ENCODE results near the gene ZC3H18.

ZC3H18 gene

GRCh38 chr16:88639231-88640038 is 69.2 kb downstream of the ZC3H18 start:
- DNase-seq = no peak
- H3K27me3 ChIP-seq (replicated peaks; ENCODE audit: control insufficient read depth, insufficient read depth, low read length, poor library complexity, severe bottlenecking) = no peaks in the 10 kb centered on the region
- no peak overlapping the region for H3K27ac ChIP-seq (ENCODE audit: insufficient read depth, low read length, poor library complexity, severe bottlenecking)
- H3K4me3 ChIP-seq (ENCODE audit: insufficient read depth, low read depth, low read length, poor library complexity, severe bottlenecking) = no peak overlapping the region
- H3K4me1 ChIP-seq (ENCODE audit: control insufficient read depth, insufficient read depth, low read length, poor library complexity, severe bottlenecking) = peaks cover 27% of the 10 kb centered on the region
- H3K9me3 ChIP-seq (ENCODE audit: control insufficient read depth, low read length) = no peaks in the 10 kb centered on the region
- peaks cover 7% of the 10 kb centered on the region for H3K36me3 ChIP-seq (ENCODE audit: control insufficient read depth, insufficient read depth, low read length)

GRCh38 chr16:88640039-88640495 is 69.9 kb downstream of the ZC3H18 start:
- Histone ChIP-seq H3K36me3 (ENCODE audit: control insufficient read depth, insufficient read depth, low read length) (peaks cover 10% of the 10 kb centered on the region), H3K4me3 (ENCODE audit: insufficient read depth, low read depth, low read length, poor library complexity, severe bottlenecking) (no peak overlapping the region), H3K27ac (ENCODE audit: insufficient read depth, low read length, poor library complexity, severe bottlenecking) (no peak overlapping the region), H3K4me1 (ENCODE audit: control insufficient read depth, insufficient read depth, low read length, poor library complexity, severe bottlenecking) (peaks cover 22% of the 10 kb centered on the region), H3K27me3 (replicated peaks; ENCODE audit: control insufficient read depth, insufficient read depth, low read length, poor library complexity, severe bottlenecking) (no peaks in the 10 kb centered on the region), H3K9me3 (ENCODE audit: control insufficient read depth, low read length) (no peaks in the 10 kb centered on the region)
- DNase-seq = no peak

GRCh38 chr16:88640498-88641247 is 70.5 kb downstream of the ZC3H18 start:
- no peaks in the 10 kb centered on the region for H3K27me3 ChIP-seq (replicated peaks; ENCODE audit: control insufficient read depth, insufficient read depth, low read length, poor library complexity, severe bottlenecking)

GRCh38 chr16:88642881-88643643 is 72.9 kb downstream of the ZC3H18 start:
- H3K27ac ChIP-seq (ENCODE audit: insufficient read depth, low read length, poor library complexity, severe bottlenecking) = no peak overlapping the region
- no peak for DNase-seq
- H3K9me3 ChIP-seq (ENCODE audit: control insufficient read depth, low read length) = no peaks in the 10 kb centered on the region
- peaks cover 18% of the 10 kb centered on the region for H3K4me1 ChIP-seq (ENCODE audit: control insufficient read depth, insufficient read depth, low read length, poor library complexity, severe bottlenecking)
- H3K27me3 ChIP-seq (replicated peaks; ENCODE audit: control insufficient read depth, insufficient read depth, low read length, poor library complexity, severe bottlenecking) = no peaks in the 10 kb centered on the region
- H3K4me3 ChIP-seq (ENCODE audit: insufficient read depth, low read depth, low read length, poor library complexity, severe bottlenecking) = no peak overlapping the region
- peaks cover 12% of the 10 kb centered on the region for H3K36me3 ChIP-seq (ENCODE audit: control insufficient read depth, insufficient read depth, low read length)

More at GRCh38 chr16:88640498-88641247, 70.5 kb downstream of the ZC3H18 start:
- Histone ChIP-seq H3K36me3 (ENCODE audit: control insufficient read depth, insufficient read depth, low read length) (peaks cover 12% of the 10 kb centered on the region), H3K4me3 (ENCODE audit: insufficient read depth, low read depth, low read length, poor library complexity, severe bottlenecking) (no peak overlapping the region), H3K27ac (ENCODE audit: insufficient read depth, low read length, poor library complexity, severe bottlenecking) (no peak overlapping the region), H3K9me3 (ENCODE audit: control insufficient read depth, low read length) (no peaks in the 10 kb centered on the region), H3K4me1 (ENCODE audit: control insufficient read depth, insufficient read depth, low read length, poor library complexity, severe bottlenecking) (peaks cover 19% of the 10 kb centered on the region)
- no peak for DNase-seq

- H3K4me3 ChIP-seq (ENCODE audit: insufficient read depth, low read depth, low read length, poor library complexity, severe bottlenecking) = no peak overlapping the region
- no peaks in the 10 kb centered on the region for H3K9me3 ChIP-seq (ENCODE audit: control insufficient read depth, low read length)
- no peak for DNase-seq
- peaks cover 13% of the 10 kb centered on the region for H3K4me1 ChIP-seq (ENCODE audit: control insufficient read depth, insufficient read depth, low read length, poor library complexity, severe bottlenecking)
- peaks cover 12% of the 10 kb centered on the region for H3K36me3 ChIP-seq (ENCODE audit: control insufficient read depth, insufficient read depth, low read length)
- H3K27ac ChIP-seq (ENCODE audit: insufficient read depth, low read length, poor library complexity, severe bottlenecking) = no peak overlapping the region
- H3K27me3 ChIP-seq (replicated peaks; ENCODE audit: control insufficient read depth, insufficient read depth, low read length, poor library complexity, severe bottlenecking) = no peaks in the 10 kb centered on the region
These were observed 73.4 kb downstream of the ZC3H18 start for GRCh38 chr16:88643644-88643932.

- H3K4me1 ChIP-seq (ENCODE audit: control insufficient read depth, insufficient read depth, low read length, poor library complexity, severe bottlenecking) = peaks cover 12% of the 10 kb centered on the region
- DNase-seq = no peak
- no peak overlapping the region for H3K4me3 ChIP-seq (ENCODE audit: insufficient read depth, low read depth, low read length, poor library complexity, severe bottlenecking)
- no peaks in the 10 kb centered on the region for H3K9me3 ChIP-seq (ENCODE audit: control insufficient read depth, low read length)
- no peak overlapping the region for H3K27ac ChIP-seq (ENCODE audit: insufficient read depth, low read length, poor library complexity, severe bottlenecking)
- no peaks in the 10 kb centered on the region for H3K27me3 ChIP-seq (replicated peaks; ENCODE audit: control insufficient read depth, insufficient read depth, low read length, poor library complexity, severe bottlenecking)
- H3K36me3 ChIP-seq (ENCODE audit: control insufficient read depth, insufficient read depth, low read length) = peaks cover 23% of the 10 kb centered on the region
These were observed 75.3 kb downstream of the ZC3H18 start for GRCh38 chr16:88645455-88645854.

- Histone ChIP-seq H3K27me3 (replicated peaks; ENCODE audit: control insufficient read depth, insufficient read depth, low read length, poor library complexity, severe bottlenecking) (no peaks in the 10 kb centered on the region), H3K27ac (ENCODE audit: insufficient read depth, low read length, poor library complexity, severe bottlenecking) (no peak overlapping the region), H3K4me1 (ENCODE audit: control insufficient read depth, insufficient read depth, low read length, poor library complexity, severe bottlenecking) (peaks cover 12% of the 10 kb centered on the region), H3K4me3 (ENCODE audit: insufficient read depth, low read depth, low read length, poor library complexity, severe bottlenecking) (no peak overlapping the region), H3K36me3 (ENCODE audit: control insufficient read depth, insufficient read depth, low read length) (peaks cover 23% of the 10 kb centered on the region), H3K9me3 (ENCODE audit: control insufficient read depth, low read length) (no peaks in the 10 kb centered on the region)
- no peak for DNase-seq
These were observed 75.7 kb downstream of the ZC3H18 start for GRCh38 chr16:88645941-88646340.

GRCh38 chr16:88646345-88647034 is 76.3 kb downstream of the ZC3H18 start:
- H3K36me3 ChIP-seq (ENCODE audit: control insufficient read depth, insufficient read depth, low read length) = peaks cover 23% of the 10 kb centered on the region
- peaks cover 17% of the 10 kb centered on the region for H3K4me1 ChIP-seq (ENCODE audit: control insufficient read depth, insufficient read depth, low read length, poor library complexity, severe bottlenecking)
- no peak overlapping the region for H3K4me3 ChIP-seq (ENCODE audit: insufficient read depth, low read depth, low read length, poor library complexity, severe bottlenecking)

GRCh38 chr16:88647178-88648070 is 77.2 kb downstream of the ZC3H18 start:
- Histone ChIP-seq H3K4me1 (ENCODE audit: control insufficient read depth, insufficient read depth, low read length, poor library complexity, severe bottlenecking) (peaks cover 23% of the 10 kb centered on the region), H3K4me3 (ENCODE audit: insufficient read depth, low read depth, low read length, poor library complexity, severe bottlenecking) (no peak overlapping the region), H3K27ac (ENCODE audit: insufficient read depth, low read length, poor library complexity, severe bottlenecking) (no peak overlapping the region), H3K27me3 (replicated peaks; ENCODE audit: control insufficient read depth, insufficient read depth, low read length, poor library complexity, severe bottlenecking) (no peaks in the 10 kb centered on the region), H3K9me3 (ENCODE audit: control insufficient read depth, low read length) (no peaks in the 10 kb centered on the region), H3K36me3 (ENCODE audit: control insufficient read depth, insufficient read depth, low read length) (peaks cover 23% of the 10 kb centered on the region)
- DNase-seq = no peak

More at GRCh38 chr16:88646345-88647034, 76.3 kb downstream of the ZC3H18 start:
- Histone ChIP-seq H3K27me3 (replicated peaks; ENCODE audit: control insufficient read depth, insufficient read depth, low read length, poor library complexity, severe bottlenecking) (no peaks in the 10 kb centered on the region), H3K9me3 (ENCODE audit: control insufficient read depth, low read length) (no peaks in the 10 kb centered on the region), H3K27ac (ENCODE audit: insufficient read depth, low read length, poor library complexity, severe bottlenecking) (no peak overlapping the region)
- no peak for DNase-seq

Data from effector memory CD4-positive, alpha-beta T cell (primary cell).